ENCODE data around the gene GPBP1.
"Not testable (repeated sequence)": the region's sequence is repeated elsewhere in the genome, so short reads cannot be mapped to it uniquely, and the experiment has no call there.

Gene GPBP1

DNA sequence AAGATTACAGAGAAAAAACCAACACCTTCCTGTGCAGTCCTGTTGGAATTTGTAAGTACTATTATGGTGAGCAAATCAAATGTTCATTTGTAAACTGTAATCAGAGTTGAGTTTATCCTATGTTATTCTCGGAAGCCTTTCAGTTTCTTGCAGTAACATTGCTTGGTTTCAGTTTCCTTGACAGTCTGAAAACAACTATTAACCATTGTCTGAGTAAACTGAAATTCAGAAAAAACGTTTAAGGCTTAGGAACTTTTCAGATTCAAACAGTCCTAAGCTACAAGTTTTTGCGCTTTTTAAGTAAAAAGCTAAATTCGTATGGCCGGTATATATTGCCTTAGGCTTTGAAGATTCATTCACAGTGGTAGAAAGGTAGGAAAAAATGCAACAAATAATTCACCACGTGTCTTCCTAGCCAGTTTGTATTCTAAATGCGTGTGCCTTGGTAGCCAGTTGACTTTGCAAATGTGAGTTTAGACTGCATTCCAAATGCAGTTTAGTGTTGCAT, 2.5 kb downstream of the GPBP1 start:
- no peak for DNase-seq (ENCODE audit: low spot score)

GRCh38 chr5:57177479-57178156, 3.8 kb downstream of the GPBP1 start:
- DNase-seq (ENCODE audit: low spot score): no peak

GRCh38 chr5:57178238-57178637, 4.4 kb downstream of the GPBP1 start:
- DNase-seq (ENCODE audit: low spot score): not testable (repeated sequence)

- no peak for DNase-seq (ENCODE audit: low spot score)
These were observed 5.7 kb downstream of the GPBP1 start for GRCh38 chr5:57179262-57180200.

GRCh38 chr5:57181154-57181553, 7.3 kb downstream of the GPBP1 start:
- no peak for DNase-seq (ENCODE audit: low spot score)

- no peak for DNase-seq (ENCODE audit: low spot score)
These were observed 10.5 kb downstream of the GPBP1 start for GRCh38 chr5:57184322-57184721.

GRCh38 chr5:57185313-57185712, 11.5 kb downstream of the GPBP1 start:
- DNase-seq (ENCODE audit: low spot score): no peak

- DNase-seq (ENCODE audit: low spot score): no peak
These were observed 12.3 kb downstream of the GPBP1 start for GRCh38 chr5:57186194-57186593.

DNA sequence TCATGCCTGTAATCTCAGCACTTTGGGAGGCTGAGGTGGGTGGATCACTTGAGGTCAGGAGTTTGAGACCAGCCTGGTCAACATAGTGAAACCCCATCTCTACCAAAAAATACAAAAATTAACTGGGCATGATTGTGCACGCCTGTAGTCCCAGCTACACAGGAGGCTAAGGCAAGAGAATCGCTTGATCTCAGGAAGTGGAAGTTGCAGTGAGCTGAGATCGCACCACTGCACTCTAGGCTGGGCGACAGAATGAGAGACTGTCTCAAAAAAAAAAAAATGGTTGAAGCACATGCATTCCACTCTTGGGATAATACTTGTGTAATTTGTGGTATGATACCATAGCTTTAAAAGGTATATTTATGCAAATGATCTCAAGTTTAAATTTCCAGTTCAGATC, 14.1 kb downstream of the GPBP1 start:
- not testable (repeated sequence) for DNase-seq (ENCODE audit: low spot score)

DNA sequence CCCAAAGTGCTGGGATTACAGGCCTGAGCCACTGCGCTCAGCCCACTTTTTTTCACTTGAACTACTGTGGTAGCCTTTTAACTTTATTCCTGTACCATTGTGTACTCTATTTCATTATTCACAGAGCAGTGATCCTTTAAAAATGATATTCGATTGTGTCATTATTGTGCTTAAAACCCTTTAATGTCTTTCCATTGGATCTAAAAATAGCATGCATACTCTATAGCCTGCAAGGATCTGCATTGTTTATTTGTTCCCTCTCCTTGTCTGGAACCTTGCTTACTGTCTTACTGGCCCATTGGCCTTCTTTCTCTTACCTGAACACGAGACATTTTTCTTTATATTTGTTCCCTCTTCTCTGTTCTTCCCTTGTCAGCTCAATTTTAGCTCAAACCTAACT, 15.7 kb downstream of the GPBP1 start:
- DNase-seq (ENCODE audit: low spot score): no peak

GRCh38 chr5:57190593-57190992, 16.7 kb downstream of the GPBP1 start:
- no peak for DNase-seq (ENCODE audit: low spot score)

DNA sequence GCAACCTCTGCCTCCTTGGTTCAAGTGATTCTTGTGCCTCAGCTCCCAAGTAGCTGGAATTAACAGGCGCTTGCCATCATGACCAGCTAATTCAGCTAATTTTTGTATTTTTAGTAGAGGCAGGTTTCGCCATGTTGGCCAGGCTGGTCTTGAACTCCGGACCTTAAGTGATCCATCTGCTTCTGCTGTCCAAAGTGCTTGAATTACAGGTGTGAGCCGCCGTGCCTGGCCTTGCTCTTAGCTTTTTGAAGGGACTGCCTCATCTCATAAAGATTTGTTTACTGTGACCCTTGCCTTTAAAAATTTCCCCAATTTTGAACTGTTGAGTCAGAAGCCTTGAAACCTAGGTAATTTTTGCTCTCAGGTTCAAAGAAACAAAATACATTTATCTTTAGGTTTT, 17.3 kb downstream of the GPBP1 start:
- DNase-seq (ENCODE audit: low spot score): no peak

DNA sequence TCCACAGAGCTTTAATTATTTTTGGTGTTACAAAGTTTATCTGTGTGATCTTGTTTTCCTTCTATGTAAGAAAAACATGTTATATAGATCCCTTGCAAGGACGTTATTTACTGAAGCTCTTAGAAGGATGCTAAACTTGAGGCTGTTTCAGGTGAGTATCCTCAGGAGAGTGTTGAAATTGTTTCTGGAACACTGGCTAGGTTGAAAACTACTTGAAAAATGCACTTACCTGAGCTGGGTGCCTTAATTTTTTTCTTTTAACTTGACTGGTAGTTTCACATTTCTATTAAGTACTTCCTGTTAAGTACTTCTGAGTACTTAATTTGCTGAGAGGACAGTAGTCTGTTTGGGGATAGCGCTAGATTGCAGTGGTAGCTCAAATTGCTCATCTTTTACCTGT, 18.1 kb downstream of the GPBP1 start:
- DNase-seq (ENCODE audit: low spot score): no peak

DNA sequence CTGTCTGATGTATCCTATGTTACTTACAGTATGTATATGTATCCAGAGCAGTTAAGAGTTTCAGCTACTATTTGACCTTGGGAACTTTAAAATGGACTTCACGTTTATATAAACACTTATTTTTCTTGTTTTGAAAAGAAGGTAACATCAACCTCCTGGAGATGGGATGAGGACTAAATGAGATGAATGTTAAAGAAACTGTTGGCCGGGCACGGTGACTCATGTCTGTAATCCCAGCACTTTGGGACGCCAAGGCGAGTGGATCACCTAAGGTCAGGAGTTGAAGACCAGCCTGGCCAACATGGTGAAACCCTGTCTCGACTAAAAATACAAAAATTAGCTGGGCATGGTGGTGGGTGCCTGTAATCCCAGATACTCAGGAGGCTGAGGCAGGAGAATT, 19.0 kb downstream of the GPBP1 start:
- not testable (repeated sequence) for DNase-seq (ENCODE audit: low spot score)

- DNase-seq (ENCODE audit: low spot score): no peak
These were observed 20.0 kb downstream of the GPBP1 start for GRCh38 chr5:57193757-57194413.

DNA sequence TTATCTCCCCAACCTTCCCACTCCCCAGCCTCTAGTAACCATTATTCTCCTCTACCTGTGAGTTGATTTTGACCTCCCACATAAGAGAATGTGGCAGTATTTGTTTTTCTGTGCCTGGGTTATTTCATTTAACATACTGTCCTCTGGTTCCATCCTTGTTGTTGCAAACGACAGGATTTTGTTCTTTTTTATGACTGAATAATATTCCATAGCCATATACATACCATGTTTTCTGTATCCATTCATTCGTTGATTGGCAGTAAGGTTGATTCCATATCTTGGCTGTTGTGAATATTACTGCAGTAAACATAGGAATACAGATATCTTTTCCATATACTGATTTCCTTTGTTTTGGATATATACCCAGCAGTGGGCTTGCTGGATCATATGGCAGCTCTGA, 20.8 kb downstream of the GPBP1 start:
- DNase-seq (ENCODE audit: low spot score): no peak

DNA sequence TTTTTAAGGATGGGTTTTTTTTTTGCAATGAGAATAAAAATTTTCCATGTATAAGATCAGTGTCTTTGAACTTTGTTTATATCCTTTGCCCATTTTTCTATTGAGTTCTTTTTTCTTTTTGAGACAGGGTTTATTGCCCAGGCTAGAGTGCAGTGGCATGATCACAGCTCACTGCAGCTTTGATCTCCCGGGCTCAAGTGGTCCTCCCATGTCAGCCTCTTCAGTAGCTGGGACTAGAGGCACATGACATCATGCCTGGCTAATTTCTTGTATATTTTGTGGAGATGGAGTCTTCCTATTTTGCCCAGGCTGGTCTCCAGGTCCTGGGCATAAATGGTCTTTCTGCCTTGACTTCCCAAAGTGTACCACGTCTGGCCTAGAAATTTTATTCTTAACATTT, 21.2 kb downstream of the GPBP1 start:
- DNase-seq (ENCODE audit: low spot score): no peak

DNA sequence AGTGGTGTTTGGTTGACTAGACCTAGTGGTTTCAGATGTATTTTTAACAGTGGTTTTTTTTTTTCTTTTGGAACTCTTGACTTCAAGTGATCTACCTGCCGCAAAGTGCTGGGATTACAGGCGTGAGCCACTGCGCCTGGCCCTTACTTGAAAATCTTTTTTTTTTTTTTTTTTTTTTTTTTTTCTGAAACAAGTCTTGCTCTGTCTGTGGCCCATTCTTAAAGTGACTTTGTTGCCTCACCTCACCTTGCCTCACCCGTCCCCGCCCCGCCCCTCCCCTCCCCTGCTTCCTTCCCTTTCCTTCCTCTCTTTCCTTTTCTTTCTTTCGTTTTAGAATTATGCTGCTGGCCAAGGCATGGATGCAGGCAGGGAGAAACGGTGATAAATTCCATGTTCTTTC, 26.0 kb downstream of the GPBP1 start:
- DNase-seq (ENCODE audit: low spot score): no peak

- DNase-seq (ENCODE audit: low spot score): no peak
These were observed 29.0 kb downstream of the GPBP1 start for GRCh38 chr5:57202811-57203210.

DNA sequence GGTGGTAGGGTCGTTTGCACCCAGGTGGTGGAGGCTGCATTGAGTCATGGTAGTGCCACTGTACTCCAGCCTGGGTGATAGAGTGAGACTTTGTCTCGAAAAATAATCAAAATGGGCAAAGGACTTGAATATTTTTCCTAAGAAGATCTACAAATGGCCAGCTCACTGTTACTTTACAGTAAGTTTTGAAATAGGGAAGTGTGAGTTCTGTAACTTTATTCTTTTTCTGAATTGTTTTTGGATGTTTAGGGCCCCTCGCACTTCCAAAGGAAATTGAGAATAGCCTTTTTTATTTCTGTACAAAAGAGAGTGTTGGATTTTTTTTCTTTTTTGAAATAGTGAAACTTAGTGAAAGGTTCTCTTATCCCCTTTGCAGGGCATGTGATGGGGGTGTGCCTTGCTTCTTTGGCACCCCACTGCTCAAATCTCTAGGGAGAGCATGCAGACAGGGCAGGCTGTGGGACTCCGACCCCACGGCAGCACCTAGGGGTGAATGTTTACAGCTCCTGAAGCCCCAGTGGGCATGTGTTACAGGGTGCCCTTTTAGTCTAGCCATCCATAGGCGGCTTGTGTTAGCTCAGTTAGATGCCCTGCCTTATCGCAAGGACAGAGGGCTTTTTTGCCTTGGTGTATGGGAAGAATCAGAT, 33.3 kb downstream of the GPBP1 start:
- no peak for DNase-seq (ENCODE audit: low spot score)

- no peak for DNase-seq (ENCODE audit: low spot score)
These were observed 33.8 kb downstream of the GPBP1 start for GRCh38 chr5:57207681-57208080.
